ENCODE data around the gene TRPM3. TPM values are rescaled to one million over a fixed set of nuclear protein-coding genes. Genes with fewer than 3 reads are reported as not detected.

TRPM3 gene
- total and polyA plus RNA-seq, 4 donors = 0.07 to 0.89 (median 0.67) TPM

GRCh38 chr9:70835323-70835722 lies 286.1 kb downstream of the TRPM3 start:
- WGBS = 78% methylated on average over 4 of the region's 4 CpGs
- Histone ChIP-seq H3K4me3 (ENCODE audit: low read depth in 1 of 3, low read length in 3 of 3) (no peak overlapping the region), H3K27ac (ENCODE audit: low read depth in 1 of 2, low read length in 2 of 2) (no peak overlapping the region), H3K9ac (ENCODE audit: low read depth in 1 of 2, low read length in 2 of 2) (no peak overlapping the region), H3K9me3 (ENCODE audit: control insufficient read depth in 4 of 4, low read length in 3 of 4) (no peaks in the 10 kb centered on the region), H3K36me3 (ENCODE audit: control insufficient read depth in 4 of 4, insufficient read depth in 3 of 4, low read depth in 1 of 4, low read length in 3 of 4) (no peaks in the 10 kb centered on the region), H3K27me3 (ENCODE audit: control insufficient read depth in 4 of 4, insufficient read depth in 4 of 4, low read length in 3 of 4) (no peaks in the 10 kb centered on the region), H3K4me1 (ENCODE audit: control insufficient read depth in 4 of 4, insufficient read depth in 4 of 4, low read length in 3 of 4) (no peaks in the 10 kb centered on the region)
- TF ChIP-seq NR2F2 (IDR thresholded peaks at IDR 0.05) (no peak), TAF1 (conservative IDR thresholded peaks at IDR 0.05) (no peak), REST (IDR thresholded peaks at IDR 0.05) (no peak), JUND (IDR thresholded peaks at IDR 0.05) (no peak), SP1 (IDR thresholded peaks at IDR 0.05) (no peak), GABPA (IDR thresholded peaks at IDR 0.05 in 1 of 2, conservative IDR thresholded peaks at IDR 0.05 in 1 of 2) (no peak), HNF4A (conservative IDR thresholded peaks at IDR 0.05) (no peak), RXRA (IDR thresholded peaks at IDR 0.05) (no peak), HNF4G (IDR thresholded peaks at IDR 0.05) (no peak), FOXA2 (IDR thresholded peaks at IDR 0.05) (no peak), RAD21 (IDR thresholded peaks at IDR 0.05) (no peak), ATF3 (IDR thresholded peaks at IDR 0.05) (no peak), YY1 (IDR thresholded peaks at IDR 0.05) (no peak), ZBTB33 (IDR thresholded peaks at IDR 0.05) (no peak), EGR1 (IDR thresholded peaks at IDR 0.05; ENCODE audit: low read depth in 2 of 2) (no peak), FOXA1 (IDR thresholded peaks at IDR 0.05) (no peak)
- no peak for DNase-seq (ENCODE audit: low spot score)

GRCh38 chr9:70832492-70832891 lies 288.9 kb downstream of the TRPM3 start:
- H3K27me3 ChIP-seq (ENCODE audit: control insufficient read depth in 4 of 4, insufficient read depth in 4 of 4, low read length in 3 of 4) = no peaks in the 10 kb centered on the region
- H3K9me3 ChIP-seq (ENCODE audit: control insufficient read depth in 4 of 4, low read length in 3 of 4) = no peaks in the 10 kb centered on the region
- no peak overlapping the region for H3K9ac ChIP-seq (ENCODE audit: low read depth in 1 of 2, low read length in 2 of 2)
- no peak overlapping the region for H3K4me3 ChIP-seq (ENCODE audit: low read depth in 1 of 3, low read length in 3 of 3)
- TF ChIP-seq, protein P1, sequence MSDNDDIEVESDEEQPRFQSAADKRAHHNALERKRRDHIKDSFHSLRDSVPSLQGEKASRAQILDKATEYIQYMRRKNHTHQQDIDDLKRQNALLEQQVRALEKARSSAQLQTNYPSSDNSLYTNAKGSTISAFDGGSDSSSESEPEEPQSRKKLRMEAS (IDR thresholded peaks at IDR 0.05) = no peak
- TF ChIP-seq RXRA (IDR thresholded peaks at IDR 0.05) (no peak), FOXA1 (IDR thresholded peaks at IDR 0.05) (no peak), CTCF (IDR thresholded peaks at IDR 0.05; ENCODE audit: low read depth, low read length, missing input control) (no peak), HNF4G (IDR thresholded peaks at IDR 0.05) (no peak), NR2F2 (IDR thresholded peaks at IDR 0.05) (no peak), RAD21 (IDR thresholded peaks at IDR 0.05) (no peak), FOXA2 (IDR thresholded peaks at IDR 0.05) (no peak), JUND (IDR thresholded peaks at IDR 0.05) (no peak), ATF3 (IDR thresholded peaks at IDR 0.05) (no peak), TAF1 (conservative IDR thresholded peaks at IDR 0.05) (no peak), YY1 (IDR thresholded peaks at IDR 0.05) (no peak), REST (IDR thresholded peaks at IDR 0.05) (no peak), ZBTB33 (IDR thresholded peaks at IDR 0.05) (no peak)
- no peaks in the 10 kb centered on the region for H3K4me1 ChIP-seq (ENCODE audit: control insufficient read depth in 4 of 4, insufficient read depth in 4 of 4, low read length in 3 of 4)
- no peak for DNase-seq (ENCODE audit: low spot score)
- H3K36me3 ChIP-seq (ENCODE audit: control insufficient read depth in 4 of 4, insufficient read depth in 3 of 4, low read depth in 1 of 4, low read length in 3 of 4) = no peaks in the 10 kb centered on the region
- H3K27ac ChIP-seq (ENCODE audit: low read depth in 1 of 2, low read length in 2 of 2) = no peak overlapping the region

All from liver (tissue), 9 donors.